GM21619 (cell line): ENCODE data around the gene KCP.
"Not testable (repeated sequence)": the region's sequence is repeated elsewhere in the genome, so short reads cannot be mapped to it uniquely, and the experiment has no call there.

Experiments used
- ATAC-seq: cut with Tn5 transposase; IDR thresholded peaks from one replicate; pipeline ENCODE4 v1.9.1; 2021; ENCODE audit not compliant: unreplicated experiment

KCP gene

GRCh38 chr7:128910569-128910945 lies at the start of gene KCP:
TSS of gene KCP (minus strand) at chr7:128910709. CDS start at chr7:128910676, 33 bp downstream.
- ATAC-seq: no peak

- ATAC-seq: no peak
Measured at GRCh38 chr7:128959296-128959695, 48.8 kb upstream of the KCP start.

GRCh38 chr7:128955981-128956380 lies 45.5 kb upstream of the KCP start:
- ATAC-seq: no peak

- ATAC-seq: peak; percentile 44
Measured at GRCh38 chr7:128954830-128955802, 44.6 kb upstream of the KCP start.

GRCh38 chr7:128954150-128954549 lies 43.6 kb upstream of the KCP start:
- ATAC-seq: no peak

- no peak for ATAC-seq
Measured at GRCh38 chr7:128951296-128951695, 40.8 kb upstream of the KCP start.

- ATAC-seq: no peak
Measured at GRCh38 chr7:128948976-128949760, 38.7 kb upstream of the KCP start.

GRCh38 chr7:128948312-128948973 lies 37.9 kb upstream of the KCP start:
- ATAC-seq: no peak

GRCh38 chr7:128947854-128948253 lies 37.3 kb upstream of the KCP start:
- no peak for ATAC-seq

- ATAC-seq: no peak
Measured at GRCh38 chr7:128946936-128947830, 36.7 kb upstream of the KCP start.

GRCh38 chr7:128945668-128946366 lies 35.3 kb upstream of the KCP start:
- ATAC-seq: no peak

GRCh38 chr7:128944487-128945236 lies 34.2 kb upstream of the KCP start:
- no peak for ATAC-seq

- not testable (repeated sequence) for ATAC-seq
Measured at GRCh38 chr7:128943251-128943650, 32.7 kb upstream of the KCP start.

GRCh38 chr7:128941946-128942526 lies 31.5 kb upstream of the KCP start:
- ATAC-seq: no peak

GRCh38 chr7:128941323-128941890 lies 30.9 kb upstream of the KCP start:
- no peak for ATAC-seq

- peak; percentile 51 for ATAC-seq
Measured at GRCh38 chr7:128940494-128941322, 30.2 kb upstream of the KCP start.

GRCh38 chr7:128939861-128940410 lies 29.4 kb upstream of the KCP start:
- ATAC-seq: peak; percentile 18
